Activated CD8-positive, alpha-beta memory T cell treated with anti-CD3 and anti-CD28 coated beads for 36 hours (primary cell): ENCODE data around the gene PTPRR. TPM values are rescaled to one million over a fixed set of nuclear protein-coding genes. Genes with fewer than 3 reads are reported as not detected.

Experiments used
- CTCF ChIA-PET: fragments of 350-600 bp; sonication (Branson Sonifier 250); formaldehyde crosslinking; loops from one replicate; lab custom pipeline; 2021; ENCODE audit warnings: antibody characterized with exemption; lab: Charles Lee
- POLR2A ChIA-PET: fragments of 350-600 bp; sonication (Branson Sonifier 250); formaldehyde crosslinking; loops from one replicate; lab custom pipeline; 2021; ENCODE audit warnings: antibody characterized with exemption; lab: Charles Lee
- total RNA-seq, 2 experiments: library from RNA; stranded (reverse); gene quantifications; one replicate each; pipeline ENCODE4 v1.2.3, GENCODE V29; 2021

Gene PTPRR
- total RNA-seq, 2 experiments from 2014 or later = not detected

- ChIA-PET POLR2A (no interaction called here), CTCF (no interaction called here)
Measured at GRCh38 chr12:70845268-70845667, 75.3 kb downstream of the PTPRR start.

- ChIA-PET POLR2A (no interaction called here), CTCF (no interaction called here)
Measured at GRCh38 chr12:70843363-70843762, 77.2 kb downstream of the PTPRR start.

- ChIA-PET POLR2A (no interaction called here), CTCF (no interaction called here)
Measured at GRCh38 chr12:70842942-70843341, 77.6 kb downstream of the PTPRR start.

- POLR2A ChIA-PET = no interaction called here
Measured at GRCh38 chr12:70842136-70842535, 78.4 kb downstream of the PTPRR start.

GRCh38 chr12:70840656-70841350 lies 79.7 kb downstream of the PTPRR start:
- ChIA-PET POLR2A (no interaction called here), CTCF (no interaction called here)

More at GRCh38 chr12:70842136-70842535, 78.4 kb downstream of the PTPRR start:
- CTCF ChIA-PET = no interaction called here

GRCh38 chr12:70839544-70839943 lies 81.0 kb downstream of the PTPRR start:
- POLR2A ChIA-PET = no interaction called here
- CTCF ChIA-PET = no interaction called here

- CTCF ChIA-PET = no interaction called here
- POLR2A ChIA-PET = no interaction called here
Measured at GRCh38 chr12:70838127-70838526, 82.4 kb downstream of the PTPRR start.

GRCh38 chr12:70837026-70837425 lies 83.5 kb downstream of the PTPRR start:
- ChIA-PET POLR2A (no interaction called here), CTCF (no interaction called here)

GRCh38 chr12:70835948-70836347 lies 84.6 kb downstream of the PTPRR start:
- CTCF ChIA-PET = no interaction called here
- POLR2A ChIA-PET = no interaction called here

- POLR2A ChIA-PET = no interaction called here
- CTCF ChIA-PET = no interaction called here
Measured at GRCh38 chr12:70831543-70831942, 89.0 kb downstream of the PTPRR start.

GRCh38 chr12:70830221-70831061 lies 90.1 kb downstream of the PTPRR start:
- ChIA-PET CTCF (no interaction called here), POLR2A (no interaction called here)

- ChIA-PET POLR2A (no interaction called here), CTCF (no interaction called here)
Measured at GRCh38 chr12:70829070-70829469, 91.5 kb downstream of the PTPRR start.

GRCh38 chr12:70828351-70828750 lies 92.2 kb downstream of the PTPRR start:
- ChIA-PET CTCF (no interaction called here), POLR2A (no interaction called here)

- ChIA-PET POLR2A (interaction anchor here (0.7 kb wide), 1 partner anchor 320 kb away, joined by 3 read pairs; no protein-coding TSS in a partner anchor), CTCF (no interaction called here)
Measured at GRCh38 chr12:70826156-70826555, 94.4 kb downstream of the PTPRR start.

- ChIA-PET CTCF (no interaction called here), POLR2A (no interaction called here)
Measured at GRCh38 chr12:70824511-70824910, 96.0 kb downstream of the PTPRR start.

- POLR2A ChIA-PET = no interaction called here
- CTCF ChIA-PET = no interaction called here
Measured at GRCh38 chr12:70823182-70823976, 97.2 kb downstream of the PTPRR start.

- ChIA-PET POLR2A (no interaction called here), CTCF (no interaction called here)
Measured at GRCh38 chr12:70822412-70822811, 98.1 kb downstream of the PTPRR start.

GRCh38 chr12:70815971-70816391 lies 104.6 kb downstream of the PTPRR start:
- ChIA-PET POLR2A (no interaction called here), CTCF (no interaction called here)

GRCh38 chr12:70815056-70815455 lies 105.5 kb downstream of the PTPRR start:
- ChIA-PET CTCF (no interaction called here), POLR2A (no interaction called here)

- POLR2A ChIA-PET = no interaction called here
- CTCF ChIA-PET = no interaction called here
Measured at GRCh38 chr12:70813559-70813958, 107.0 kb downstream of the PTPRR start.
